Large intestine (tissue), 12 donors: ENCODE data around the gene TRAF2. TPM values are rescaled to one million over a fixed set of nuclear protein-coding genes. Genes with fewer than 3 reads are reported as not detected.
"Not testable (repeated sequence)": the region's sequence is repeated elsewhere in the genome, so short reads cannot be mapped to it uniquely, and the experiment has no call there.

Source experiments
- DNase-seq, 2 donors: peaks; one replicate each; pipeline versions ENCODE4 v3.0.0 to v3.0.0-alpha.2; 2013
- H3K27ac ChIP-seq: one replicate; pipeline ENCODE4 v1.5.1; 2013; ENCODE audit warnings: low read length
- H3K27me3 ChIP-seq: 2 replicates; pipeline ENCODE4 v1.6.1; 2013; ENCODE audit warnings: low read length; ENCODE audit not compliant: control insufficient read depth, insufficient read depth
- H3K36me3 ChIP-seq: 2 replicates; pipeline ENCODE4 v1.6.1; 2013; ENCODE audit warnings: low read length; ENCODE audit not compliant: control insufficient read depth, insufficient read depth
- H3K4me1 ChIP-seq: one replicate; pipeline ENCODE4 v1.6.1; 2013; ENCODE audit warnings: low read length; ENCODE audit not compliant: control insufficient read depth, insufficient read depth
- H3K4me3 ChIP-seq: one replicate; pipeline ENCODE4 v1.5.1; 2013; ENCODE audit warnings: low read length
- H3K9me3 ChIP-seq: one replicate; pipeline ENCODE4 v1.6.1; 2013; ENCODE audit warnings: mild to moderate bottlenecking, low read depth, low read length, moderate library complexity; ENCODE audit not compliant: control insufficient read depth
- WGBS: methylation state at CpG from one replicate; pipeline ENCODE4 v1.1.5; 2013; ENCODE audit warnings: low lambda C conversion rate; ENCODE audit not compliant: insufficient coverage; 5-methylcytosine and 5-hydroxymethylcytosine counted together
- long read RNA-seq, 11 donors: transcript quantifications; one replicate each; lab custom pipeline, GENCODE V29; 2026
- polyA plus RNA-seq: library from polyadenylated mRNA; unstranded; fragments of 120-200 nt; gene quantifications from one replicate; pipeline ENCODE4 v1.2.1, GENCODE V29; 2013

The TRAF2 gene
- 18.5 TPM for polyA plus RNA-seq
- long read RNA-seq, donor 1 = 0 reads
- long read RNA-seq, donor 2, partial matches to known transcripts = 0 of 2 reads
- long read RNA-seq, donor 2, other reads (novel, unspliced or antisense) = 0 of 2 reads
- long read RNA-seq, donor 3 = 0 reads
- long read RNA-seq, donor 4 = 0 reads
- long read RNA-seq, donor 5, partial matches to known transcripts = 0 of 3 reads
- long read RNA-seq, donor 5, other reads (novel, unspliced or antisense) = 0 of 3 reads
- long read RNA-seq, donor 6, transcript TRAF2-201 (11 exons, 2,264 nt) = major isoform, 7 of 7 reads
- long read RNA-seq, donor 6, partial matches to known transcripts = 0 of 7 reads
- long read RNA-seq, donor 6, other reads (novel, unspliced or antisense) = 0 of 7 reads
- long read RNA-seq, donor 7 = 0 reads
- long read RNA-seq, donor 8, transcript TRAF2-201 (11 exons, 2,264 nt) = major isoform, 6 of 6 reads
- long read RNA-seq, donor 8, partial matches to known transcripts = 0 of 6 reads
- long read RNA-seq, donor 8, other reads (novel, unspliced or antisense) = 0 of 6 reads
- long read RNA-seq, donor 9, partial matches to known transcripts = 0 of 4 reads
- long read RNA-seq, donor 9, other reads (novel, unspliced or antisense) = 0 of 4 reads
- long read RNA-seq, donor 10, partial matches to known transcripts = 0 of 3 reads
- long read RNA-seq, donor 10, other reads (novel, unspliced or antisense) = 0 of 3 reads
- long read RNA-seq, donor 11, partial matches to known transcripts = 0 of 3 reads
- long read RNA-seq, donor 11, other reads (novel, unspliced or antisense) = 0 of 3 reads

- WGBS = no CpG with 5 or more reads among the region's 88 CpGs
- H3K4me1 ChIP-seq = peaks cover 29% of the 10 kb centered on the region
These were observed at the start of gene TRAF2 for GRCh38 chr9:136885950-136886578. TRAF2 (plus strand) TSS chr9:136886516; CDS start chr9:136898741, 12,225 bp downstream.

GRCh38 chr9:136837146-136837855, 49.0 kb upstream of the TRAF2 start:
- Histone ChIP-seq H3K27ac (no peak overlapping the region), H3K27me3 (no peaks in the 10 kb centered on the region), H3K36me3 (peaks cover 57% of the 10 kb centered on the region), H3K4me1 (peaks cover 40% of the 10 kb centered on the region), H3K9me3 (no peaks in the 10 kb centered on the region), H3K4me3 (no peak overlapping the region)
- WGBS = no CpG with 5 or more reads among the region's 27 CpGs
- DNase-seq = no peak

More at GRCh38 chr9:136885950-136886578, at the start of gene TRAF2:
- Histone ChIP-seq H3K4me3 (peak within 1 kb of the TSS; percentile 86), H3K36me3 (peaks cover 4% of the 10 kb centered on the region), H3K9me3 (no peaks in the 10 kb centered on the region), H3K27me3 (no peaks in the 10 kb centered on the region), H3K27ac (peak within 1 kb of the TSS; percentile 60)
- DNase-seq = peak; percentile 99 to 100

GRCh38 chr9:136837856-136838277, 48.4 kb upstream of the TRAF2 start:
- H3K4me3 ChIP-seq, H3K27ac ChIP-seq, H3K9me3 ChIP-seq, H3K27me3 ChIP-seq, DNase-seq: not testable (repeated sequence)
- Histone ChIP-seq H3K4me1 (peaks cover 44% of the 10 kb centered on the region), H3K36me3 (peaks cover 52% of the 10 kb centered on the region)
- WGBS = no CpG with 5 or more reads among the region's 15 CpGs

GRCh38 chr9:136838314-136839228, 47.7 kb upstream of the TRAF2 start:
- WGBS = no CpG with 5 or more reads among the region's 29 CpGs
- DNase-seq = no peak
- Histone ChIP-seq H3K36me3 (peaks cover 49% of the 10 kb centered on the region), H3K4me3 (no peak overlapping the region), H3K4me1 (peaks cover 50% of the 10 kb centered on the region), H3K27ac (no peak overlapping the region), H3K9me3 (no peaks in the 10 kb centered on the region), H3K27me3 (peaks cover 5% of the 10 kb centered on the region)

GRCh38 chr9:136839229-136840139, 46.8 kb upstream of the TRAF2 start:
- WGBS = no CpG with 5 or more reads among the region's 36 CpGs
- peaks cover 44% of the 10 kb centered on the region for H3K36me3 ChIP-seq
- H3K9me3 ChIP-seq = peaks cover 3% of the 10 kb centered on the region
- no peak overlapping the region for H3K4me3 ChIP-seq
- peak overlapping the region; percentile 86 for H3K27ac ChIP-seq
- peaks cover 55% of the 10 kb centered on the region for H3K4me1 ChIP-seq
- H3K27me3 ChIP-seq = peaks cover 13% of the 10 kb centered on the region
- DNase-seq = peak in 1 of 2 donors; percentile 28

- H3K4me3 ChIP-seq = no peak overlapping the region
These were observed 46.0 kb upstream of the TRAF2 start for GRCh38 chr9:136840140-136840876.

GRCh38 chr9:136840877-136841645, 45.3 kb upstream of the TRAF2 start:
- no peak overlapping the region for H3K4me3 ChIP-seq
- H3K36me3 ChIP-seq = peaks cover 35% of the 10 kb centered on the region
- no CpG with 5 or more reads among the region's 28 CpGs for WGBS
- DNase-seq = peak; percentile 96 to 97
- H3K9me3 ChIP-seq = peaks cover 15% of the 10 kb centered on the region
- H3K27me3 ChIP-seq = peaks cover 25% of the 10 kb centered on the region
- H3K4me1 ChIP-seq = peaks cover 57% of the 10 kb centered on the region
- peak overlapping the region; percentile 86 for H3K27ac ChIP-seq

More at GRCh38 chr9:136840140-136840876, 46.0 kb upstream of the TRAF2 start:
- Histone ChIP-seq H3K27me3 (peaks cover 17% of the 10 kb centered on the region), H3K9me3 (peaks cover 8% of the 10 kb centered on the region), H3K4me1 (peaks cover 57% of the 10 kb centered on the region), H3K36me3 (peaks cover 41% of the 10 kb centered on the region), H3K27ac (peak overlapping the region; percentile 86)
- DNase-seq = peak in 1 of 2 donors; percentile 62
- WGBS = no CpG with 5 or more reads among the region's 32 CpGs
